Stimulated activated CD8-positive, alpha-beta memory T cell treated with anti-CD3 and anti-CD28 coated beads, Interleukin-2, amount 100 ng/mL, for 1 hour (primary cell): ENCODE results near the gene TRIP4.
"Not testable (repeated sequence)": the region's sequence is repeated elsewhere in the genome, so short reads cannot be mapped to it uniquely, and the experiment has no call there.

ENCODE experiments used
- DNase-seq, 2 donors: peaks; one replicate each; pipeline ENCODE4 v3.0.0-alpha.2; 2020; ENCODE audit warnings: low read depth in 2 of 2

Gene TRIP4

DNA sequence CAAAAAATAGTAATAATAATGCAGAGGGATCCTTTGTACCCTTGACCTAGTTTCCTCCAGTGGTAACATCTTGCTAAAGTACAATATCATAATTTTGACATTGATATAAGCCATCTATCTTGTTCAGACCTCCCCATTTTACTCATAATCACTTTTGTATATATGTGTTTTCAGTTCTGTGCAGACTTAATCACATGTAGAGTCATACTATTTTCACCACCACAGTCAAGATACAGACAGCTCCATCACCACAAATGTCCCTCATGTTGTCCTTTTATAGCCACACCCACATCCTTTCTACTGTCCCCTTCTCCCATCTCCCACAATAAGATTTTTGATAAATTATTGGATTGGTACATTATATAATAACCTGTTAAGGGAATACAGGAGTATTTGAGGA, 98.2 kb downstream of the TRIP4 start:
- DNase-seq: no peak

GRCh38 chr15:64490598-64491259, 103.1 kb downstream of the TRIP4 start:
- no peak for DNase-seq

GRCh38 chr15:64493641-64494040, 106.0 kb downstream of the TRIP4 start:
- no peak for DNase-seq

- DNase-seq: not testable (repeated sequence)
Measured at GRCh38 chr15:64495968-64496367, 108.3 kb downstream of the TRIP4 start.

DNA sequence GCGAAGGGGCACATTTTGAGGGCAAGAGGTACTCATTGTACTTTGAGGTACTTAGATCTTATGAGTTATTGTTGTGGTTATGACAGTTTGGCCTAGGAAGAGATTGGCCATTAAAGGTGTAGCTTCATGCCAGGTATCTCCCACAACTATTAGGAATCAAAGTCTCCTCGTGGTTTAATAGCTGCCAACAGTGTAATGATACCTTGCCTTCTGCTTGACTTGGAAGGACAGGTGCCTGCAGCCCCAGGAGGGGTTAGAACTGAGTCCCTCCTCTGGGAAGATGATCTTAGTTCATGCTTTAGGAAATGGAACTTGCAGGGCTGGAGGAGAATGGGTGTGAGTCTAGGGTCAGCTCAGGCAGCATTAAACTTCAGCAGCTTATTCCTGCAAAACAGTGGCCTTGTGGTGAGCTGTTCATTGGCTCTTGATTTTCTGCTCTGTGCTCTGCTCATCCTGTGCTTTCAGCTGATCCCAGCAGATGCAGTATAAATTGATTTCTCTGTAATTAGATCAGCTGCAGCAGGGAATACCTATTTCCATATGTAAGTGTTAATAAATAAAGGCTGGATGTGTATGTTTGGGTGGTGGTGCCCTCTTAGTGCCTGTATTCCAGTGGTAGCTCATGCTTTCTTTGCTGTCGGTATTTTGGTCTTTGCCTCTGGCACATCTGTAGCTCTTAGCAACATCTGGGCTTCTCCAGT, 113.2 kb downstream of the TRIP4 start:
- DNase-seq: no peak

- DNase-seq: no peak
Measured at GRCh38 chr15:64501396-64501715, 113.7 kb downstream of the TRIP4 start.

GRCh38 chr15:64502151-64502550, 114.5 kb downstream of the TRIP4 start:
- DNase-seq: no peak

- no peak for DNase-seq
Measured at GRCh38 chr15:64502551-64502950, 114.9 kb downstream of the TRIP4 start.

- no peak for DNase-seq
Measured at GRCh38 chr15:64503197-64503596, 115.6 kb downstream of the TRIP4 start.

DNA sequence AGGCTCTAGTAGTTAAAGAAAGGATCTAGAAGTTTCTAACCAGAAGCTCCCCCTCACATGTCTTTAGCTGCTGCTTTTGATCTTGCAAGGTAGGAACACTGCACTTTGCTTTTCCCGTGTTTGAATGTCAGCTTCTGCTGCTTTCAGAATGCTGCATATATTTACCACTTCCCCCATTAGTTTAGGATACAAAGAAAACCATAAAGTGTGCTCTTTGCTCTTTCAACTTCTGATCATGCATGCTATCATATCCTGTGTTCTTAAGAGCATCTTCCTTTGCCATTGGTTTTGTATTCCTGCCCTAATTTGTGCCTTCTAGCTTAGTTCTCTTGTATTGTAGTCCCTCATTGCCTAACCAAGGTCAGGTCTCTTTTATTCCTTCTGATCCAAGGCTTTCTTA, 116.0 kb downstream of the TRIP4 start:
- DNase-seq: no peak
